GM12874 (cell line): Measurements from ENCODE around the gene SLC25A38.

Experiments used
- CTCF ChIP-seq: IDR thresholded peaks from 2 replicates; pipeline ENCODE4 v1.5.1; 2011; ENCODE audit warnings: low read depth, mild to moderate bottlenecking, control low read depth, low read length, moderate library complexity; ENCODE audit not compliant: insufficient read depth

Gene SLC25A38

GRCh38 chr3:39426312-39426711 is 43.1 kb downstream of the SLC25A38 start:
- TF ChIP-seq CTCF, result no peak

- TF ChIP-seq CTCF, result no peak
These were observed 44.3 kb downstream of the SLC25A38 start for GRCh38 chr3:39427506-39427905.

GRCh38 chr3:39428745-39429201 is 45.6 kb downstream of the SLC25A38 start:
- no peak for TF ChIP-seq CTCF

GRCh38 chr3:39429466-39429865 is 46.3 kb downstream of the SLC25A38 start:
- no peak for TF ChIP-seq CTCF

- no peak for TF ChIP-seq CTCF
These were observed 49.2 kb downstream of the SLC25A38 start for GRCh38 chr3:39432342-39432741.

- TF ChIP-seq CTCF, result no peak
These were observed 50.5 kb downstream of the SLC25A38 start for GRCh38 chr3:39433642-39434041.

GRCh38 chr3:39434574-39434973 is 51.4 kb downstream of the SLC25A38 start:
- no peak for TF ChIP-seq CTCF

- no peak for TF ChIP-seq CTCF
These were observed 52.0 kb downstream of the SLC25A38 start for GRCh38 chr3:39435006-39435748.
